ENCODE measurements around the gene CGN. TPM values are rescaled to one million over a fixed set of nuclear protein-coding genes. Genes with fewer than 3 reads are reported as not detected.

CGN gene
- polyA plus RNA-seq, 1 donor from 2014 or later = 4.4 TPM

GRCh38 chr1:151540982-151541377, 29.8 kb downstream of the CGN start:
- Histone ChIP-seq H3K79me2 (replicated peaks; ENCODE audit: insufficient read depth, low read length) (peaks cover 13% of the 10 kb centered on the region), H3K9ac (ENCODE audit: low read length) (peak overlapping the region; percentile 87), H3K4me2 (ENCODE audit: low read length) (peak overlapping the region; percentile 72), H3K9me2 (ENCODE audit: insufficient read depth, low read length) (no peaks in the 10 kb centered on the region), H3K4me3 (ENCODE audit: low read length) (peak overlapping the region; percentile 98), H3F3A (ENCODE audit: insufficient read depth, low read length, poor library complexity, severe bottlenecking) (no peaks in the 10 kb centered on the region), H3K27me3 (ENCODE audit: insufficient read depth, low read depth, low read length) (no peaks in the 10 kb centered on the region), H4K20me1 (ENCODE audit: insufficient read depth) (no peaks in the 10 kb centered on the region), H3K27ac (ENCODE audit: low read length) (peak overlapping the region; percentile 70), H3K9me3 (ENCODE audit: low read length) (no peaks in the 10 kb centered on the region), H3K36me3 (ENCODE audit: insufficient read depth, low read length) (no peaks in the 10 kb centered on the region), H2AFZ (ENCODE audit: low read depth, low read length) (peak overlapping the region; percentile 80)
- no peak for TF ChIP-seq REST (IDR thresholded peaks at IDR 0.05; ENCODE audit: borderline replicate concordance)
- TF ChIP-seq EZH2 (IDR thresholded peaks at IDR 0.05; ENCODE audit: borderline replicate concordance, insufficient read depth, low read length, poor library complexity, severe bottlenecking) = no peak
- TF ChIP-seq TAF1 (IDR thresholded peaks at IDR 0.05; ENCODE audit: low read depth) = no peak
- TF ChIP-seq EP300 (conservative IDR thresholded peaks at IDR 0.05; ENCODE audit: poor library complexity, severe bottlenecking) = no peak
- no peak for TF ChIP-seq SMC3 (conservative IDR thresholded peaks at IDR 0.05; ENCODE audit: poor library complexity)
- TF ChIP-seq RAD21 (conservative IDR thresholded peaks at IDR 0.05) = no peak
- TF ChIP-seq MXI1 (conservative IDR thresholded peaks at IDR 0.05; ENCODE audit: poor library complexity, severe bottlenecking) = no peak
- no peak for TF ChIP-seq CTCF (IDR thresholded peaks at IDR 0.05; ENCODE audit: poor library complexity, severe bottlenecking)
- TF ChIP-seq POLR2AphosphoS5 (IDR thresholded peaks at IDR 0.05) = no peak

GRCh38 chr1:151541752-151542151, 30.6 kb downstream of the CGN start:
- H3K9me3 ChIP-seq (ENCODE audit: low read length) = no peaks in the 10 kb centered on the region
- H3K27ac ChIP-seq (ENCODE audit: low read length) = no peak overlapping the region
- H3K79me2 ChIP-seq (replicated peaks; ENCODE audit: insufficient read depth, low read length) = peaks cover 17% of the 10 kb centered on the region
- H3F3A ChIP-seq (ENCODE audit: insufficient read depth, low read length, poor library complexity, severe bottlenecking) = no peaks in the 10 kb centered on the region
- H3K4me3 ChIP-seq (ENCODE audit: low read length) = peak overlapping the region; percentile 98
- no peaks in the 10 kb centered on the region for H3K36me3 ChIP-seq (ENCODE audit: insufficient read depth, low read length)
- H2AFZ ChIP-seq (ENCODE audit: low read depth, low read length) = no peak overlapping the region
- TF ChIP-seq MXI1 (conservative IDR thresholded peaks at IDR 0.05; ENCODE audit: poor library complexity, severe bottlenecking) = no peak
- no peak for TF ChIP-seq RAD21 (conservative IDR thresholded peaks at IDR 0.05)
- no peak for TF ChIP-seq REST (IDR thresholded peaks at IDR 0.05; ENCODE audit: borderline replicate concordance)
- no peak for TF ChIP-seq POLR2AphosphoS5 (IDR thresholded peaks at IDR 0.05)
- no peak for TF ChIP-seq CTCF (IDR thresholded peaks at IDR 0.05; ENCODE audit: poor library complexity, severe bottlenecking)
- TF ChIP-seq SMC3 (conservative IDR thresholded peaks at IDR 0.05; ENCODE audit: poor library complexity) = no peak
- TF ChIP-seq TAF1 (IDR thresholded peaks at IDR 0.05; ENCODE audit: low read depth) = no peak
- TF ChIP-seq EZH2 (IDR thresholded peaks at IDR 0.05; ENCODE audit: borderline replicate concordance, insufficient read depth, low read length, poor library complexity, severe bottlenecking) = no peak
- TF ChIP-seq EP300 (conservative IDR thresholded peaks at IDR 0.05; ENCODE audit: poor library complexity, severe bottlenecking) = no peak
- H3K9ac ChIP-seq (ENCODE audit: low read length) = peak overlapping the region; percentile 87
- no peaks in the 10 kb centered on the region for H4K20me1 ChIP-seq (ENCODE audit: insufficient read depth)
- H3K4me2 ChIP-seq (ENCODE audit: low read length) = peak overlapping the region; percentile 72
- H3K9me2 ChIP-seq (ENCODE audit: insufficient read depth, low read length) = no peaks in the 10 kb centered on the region
- H3K27me3 ChIP-seq (ENCODE audit: insufficient read depth, low read depth, low read length) = no peaks in the 10 kb centered on the region

All from neural cell (in vitro differentiated cells).